ENCODE measurements around the gene ERCC6L2.

- TF ChIP-seq CTCF (IDR thresholded peaks at IDR 0.05; ENCODE audit: low read length), result no peak
- TF ChIP-seq EZH2 (IDR thresholded peaks at IDR 0.05; ENCODE audit: borderline replicate concordance, low read length), result no peak
Observed at GRCh38 chr9:95892690-95893089, 17.2 kb downstream of the ERCC6L2 start.

Measured in OCI-LY1 (cell line).